WTC11 (cell line): Measurements from ENCODE around the gene CFAP100. TPM values are rescaled to one million over a fixed set of nuclear protein-coding genes. Genes with fewer than 3 reads are reported as not detected.

Source experiments
- ATAC-seq: fragments of 200-7000 bp; cut with Tn5 transposase; 2 replicates; pipeline ENCODE4 v1.10.0; 2021; ENCODE audit warnings: mild to moderate bottlenecking, moderate library complexity
- CTCF ChIA-PET: fragments of 300-600 bp; sonication (Branson Sonifier 250); formaldehyde crosslinking; loops from one replicate; lab custom pipeline; 2021; ENCODE audit warnings: antibody characterized with exemption; lab: Charles Lee
- POLR2A ChIA-PET: fragments of 350-600 bp; sonication (Branson Sonifier 250); formaldehyde crosslinking; loops from one replicate; lab custom pipeline; 2021; ENCODE audit warnings: antibody characterized with exemption; lab: Charles Lee
- DNase-seq: peaks from one replicate; pipeline ENCODE4 v3.0.0; 2021; ENCODE audit warnings: low spot score
- H3K27ac Mint-ChIP-seq: 2 replicates; pipeline ENCODE4 v1.8.0; 2021; ENCODE audit warnings: mixed read lengths
- H3K27me3 Mint-ChIP-seq: 2 replicates; pipeline ENCODE4 v1.8.0; 2021; ENCODE audit warnings: low read depth, mild to moderate bottlenecking, moderate library complexity, mixed read lengths
- H3K36me3 Mint-ChIP-seq: 2 replicates; pipeline ENCODE4 v1.8.0; 2021; ENCODE audit warnings: mixed read lengths
- H3K4me1 Mint-ChIP-seq: 2 replicates; pipeline ENCODE4 v1.8.0; 2022; ENCODE audit warnings: mixed read lengths
- H3K4me3 Mint-ChIP-seq: 2 replicates; pipeline ENCODE4 v1.8.0; 2021; ENCODE audit warnings: mild to moderate bottlenecking, moderate library complexity, mixed read lengths
- H3K9me3 Mint-ChIP-seq: 2 replicates; pipeline ENCODE4 v1.8.0; 2021; ENCODE audit warnings: mixed read lengths
- ELF4 ChIP-seq: sonication (generic); formaldehyde crosslinking; IDR thresholded peaks from 2 replicates; pipeline ENCODE4 v1.8.1; 2022; ENCODE audit warnings: low read depth, mild to moderate bottlenecking, moderate library complexity, missing genetic modification reagents
- EMX1 ChIP-seq: fragments of 250-450 bp; sonication (Bioruptor Pico); IDR thresholded peaks from 2 replicates; pipeline ENCODE4 v1.8.0; 2021; ENCODE audit warnings: mild to moderate bottlenecking
- FOXJ3 ChIP-seq: sonication (generic); formaldehyde crosslinking; IDR thresholded peaks from 2 replicates; pipeline ENCODE4 v1.9.0; 2021; ENCODE audit warnings: missing genetic modification reagents, mild to moderate bottlenecking, borderline replicate concordance
- GABPB1 ChIP-seq: sonication (generic); formaldehyde crosslinking; IDR thresholded peaks from 2 replicates; pipeline ENCODE4 v1.8.1; 2023; ENCODE audit warnings: mild to moderate bottlenecking, missing genetic modification reagents
- GTF2I ChIP-seq: fragments of 250-450 bp; sonication (Bioruptor Pico); conservative IDR thresholded peaks from 2 replicates; pipeline ENCODE4 v1.4.0; 2021; ENCODE audit warnings: mild to moderate bottlenecking
- HMGA2 ChIP-seq: fragments of 250-450 bp; sonication (Bioruptor Pico); IDR thresholded peaks from 2 replicates; pipeline ENCODE4 v1.4.0; 2021; ENCODE audit warnings: mild to moderate bottlenecking, moderate library complexity
- JUN ChIP-seq: sonication (generic); formaldehyde crosslinking; IDR thresholded peaks from 2 replicates; pipeline ENCODE4 v1.8.0; 2023; ENCODE audit warnings: mild to moderate bottlenecking, missing genetic modification reagents
- KAT7 ChIP-seq: sonication (generic); formaldehyde crosslinking; IDR thresholded peaks from 2 replicates; pipeline ENCODE4 v1.8.1; 2023; ENCODE audit warnings: missing genetic modification reagents, mild to moderate bottlenecking, borderline replicate concordance
- MXD4 ChIP-seq: fragments of 250-450 bp; sonication (Bioruptor Pico); IDR thresholded peaks from 2 replicates; pipeline ENCODE4 v1.8.0; 2021; ENCODE audit warnings: mild to moderate bottlenecking, moderate library complexity, borderline replicate concordance
- NFE2L1 ChIP-seq: sonication (generic); formaldehyde crosslinking; IDR thresholded peaks from 2 replicates; pipeline ENCODE4 v1.8.1; 2023; ENCODE audit warnings: missing genetic modification reagents
- RELA ChIP-seq: sonication (generic); formaldehyde crosslinking; IDR thresholded peaks from 2 replicates; pipeline ENCODE4 v1.8.1; 2022; ENCODE audit warnings: missing genetic modification reagents, mild to moderate bottlenecking, borderline replicate concordance
- RORB ChIP-seq: fragments of 250-450 bp; sonication (Bioruptor Pico); IDR thresholded peaks from 2 replicates; pipeline ENCODE4 v1.9.0; 2021; ENCODE audit warnings: mild to moderate bottlenecking
- SMAD3 ChIP-seq: sonication (generic); formaldehyde crosslinking; IDR thresholded peaks from 2 replicates; pipeline ENCODE4 v1.8.0; 2022; ENCODE audit warnings: missing genetic modification reagents, mild to moderate bottlenecking, borderline replicate concordance
- SMAD4 ChIP-seq: sonication (generic); formaldehyde crosslinking; IDR thresholded peaks from 2 replicates; pipeline ENCODE4 v1.8.0; 2022; ENCODE audit warnings: mild to moderate bottlenecking, missing genetic modification reagents
- TEAD1 ChIP-seq: sonication (generic); formaldehyde crosslinking; IDR thresholded peaks from 2 replicates; pipeline ENCODE4 v1.8.0; 2022; ENCODE audit warnings: mild to moderate bottlenecking, missing genetic modification reagents
- USF2 ChIP-seq: sonication (generic); formaldehyde crosslinking; IDR thresholded peaks from 2 replicates; pipeline ENCODE4 v1.8.1; 2023; ENCODE audit warnings: mild to moderate bottlenecking, missing genetic modification reagents, moderate library complexity
- ZNF121 ChIP-seq: sonication (generic); formaldehyde crosslinking; IDR thresholded peaks from 2 replicates; pipeline ENCODE4 v1.8.0; 2023; ENCODE audit warnings: missing genetic modification reagents
- ZNF263 ChIP-seq: sonication (generic); formaldehyde crosslinking; IDR thresholded peaks from 2 replicates; pipeline ENCODE4 v1.8.1; 2022; ENCODE audit warnings: low read depth, mild to moderate bottlenecking, moderate library complexity, missing genetic modification reagents
- ZNF317 ChIP-seq: sonication (generic); formaldehyde crosslinking; IDR thresholded peaks from 2 replicates; pipeline ENCODE4 v1.8.1; 2023; ENCODE audit warnings: low read depth, mild to moderate bottlenecking, moderate library complexity, missing genetic modification reagents, borderline replicate concordance
- ZNF396 ChIP-seq: fragments of 250-450 bp; sonication (Bioruptor Pico); IDR thresholded peaks from 2 replicates; pipeline ENCODE4 v1.8.0; 2021; ENCODE audit warnings: mild to moderate bottlenecking, moderate library complexity, borderline replicate concordance
- ZNF416 ChIP-seq: fragments of 250-450 bp; sonication (Bioruptor Pico); IDR thresholded peaks from 2 replicates; pipeline ENCODE4 v1.9.0; 2021; ENCODE audit warnings: mild to moderate bottlenecking, inconsistent platforms
- ZNF671 ChIP-seq: fragments of 250-450 bp; sonication (Bioruptor Pico); IDR thresholded peaks from 2 replicates; pipeline ENCODE4 v1.8.0; 2021; ENCODE audit warnings: mild to moderate bottlenecking
- ZSCAN18 ChIP-seq: fragments of 250-450 bp; sonication (Bioruptor Pico); IDR thresholded peaks from 2 replicates; pipeline ENCODE4 v2.1.2; 2022; ENCODE audit warnings: mild to moderate bottlenecking, moderate library complexity
- total RNA-seq: library from RNA; stranded (reverse); gene quantifications from 3 replicates; pipeline ENCODE4 v1.2.3, GENCODE V29; 2021
- TF ChIP-seq, protein P1 (sequence below): fragments of 250-450 bp; sonication (Bioruptor Pico); IDR thresholded peaks from 2 replicates; pipeline ENCODE4 v1.9.0; 2021; ENCODE audit warnings: moderate library complexity, mild to moderate bottlenecking, inconsistent platforms, borderline replicate concordance
- TF ChIP-seq, protein P2 (sequence below): sonication (generic); formaldehyde crosslinking; IDR thresholded peaks from 2 replicates; pipeline ENCODE4 v1.8.1; 2022; ENCODE audit warnings: low read depth, missing genetic modification reagents, borderline replicate concordance
- TF ChIP-seq, protein P3 (sequence below): sonication (generic); formaldehyde crosslinking; IDR thresholded peaks from 2 replicates; pipeline ENCODE4 v1.8.1; 2023; ENCODE audit warnings: mild to moderate bottlenecking, missing genetic modification reagents, moderate library complexity
- TF ChIP-seq, protein P4 (sequence below): sonication (generic); formaldehyde crosslinking; IDR thresholded peaks from 2 replicates; pipeline ENCODE4 v1.8.1; 2023; ENCODE audit warnings: mild to moderate bottlenecking, missing genetic modification reagents
- TF ChIP-seq, protein P5 (sequence below): fragments of 250-450 bp; sonication (Bioruptor Pico); IDR thresholded peaks from 2 replicates; pipeline ENCODE4 v1.9.0; 2021; ENCODE audit warnings: mild to moderate bottlenecking
- TF ChIP-seq, protein P6 (sequence below): sonication (generic); formaldehyde crosslinking; IDR thresholded peaks from 2 replicates; pipeline ENCODE4 v1.8.1; 2022; ENCODE audit warnings: missing genetic modification reagents, borderline replicate concordance

Gene CFAP100
- total RNA-seq, 1 experiment from 2014 or later, result not detected

DNA sequence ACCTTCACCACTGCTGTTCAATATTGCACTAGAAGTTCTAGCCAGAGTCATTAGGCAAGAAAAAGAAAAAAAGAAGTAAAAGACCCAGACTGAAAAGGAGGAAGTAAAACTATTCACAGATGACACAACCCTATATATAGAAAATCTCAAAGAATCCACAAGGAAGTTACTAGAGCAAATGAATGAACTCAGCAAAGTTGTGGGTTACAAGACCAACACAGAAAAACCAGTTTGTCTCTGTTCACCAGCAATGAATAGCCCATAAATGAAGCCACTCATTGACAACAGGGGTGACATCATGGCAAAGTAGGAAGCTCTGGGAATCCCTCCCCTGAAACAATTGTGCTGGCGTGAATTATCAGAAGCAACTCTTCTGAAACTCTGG is 4.6 kb downstream of the CFAP100 start (continued):
- TF ChIP-seq ZSCAN18, result no peak
- no peak for TF ChIP-seq KAT7 (CRISPR knock-in tag)

- ATAC-seq, result no peak
- Mint-ChIP-seq H3K36me3 (no peaks in the 10 kb centered on the region), H3K27ac (no peak overlapping the region), H3K9me3 (no peaks in the 10 kb centered on the region), H3K27me3 (peaks cover 19% of the 10 kb centered on the region), H3K4me1 (peaks cover 20% of the 10 kb centered on the region), H3K4me3 (no peak overlapping the region)
- ChIA-PET POLR2A (no interaction called here), CTCF (no interaction called here)
- DNase-seq, result no peak
- no peak for TF ChIP-seq SMAD3 (CRISPR knock-in tag)
- no peak for TF ChIP-seq TEAD1 (CRISPR knock-in tag)
- TF ChIP-seq JUN (CRISPR knock-in tag), result no peak
- TF ChIP-seq, protein P1, sequence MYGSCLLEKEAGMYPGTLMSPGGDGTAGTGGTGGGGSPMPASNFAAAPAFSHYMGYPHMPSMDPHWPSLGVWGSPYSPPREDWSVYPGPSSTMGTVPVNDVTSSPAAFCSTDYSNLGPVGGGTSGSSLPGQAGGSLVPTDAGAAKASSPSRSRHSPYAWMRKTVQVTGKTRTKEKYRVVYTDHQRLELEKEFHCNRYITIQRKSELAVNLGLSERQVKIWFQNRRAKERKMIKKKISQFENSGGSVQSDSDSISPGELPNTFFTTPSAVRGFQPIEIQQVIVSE, result no peak
- no peak for TF ChIP-seq FOXJ3
- no peak for TF ChIP-seq EMX1
- no peak for TF ChIP-seq RELA (CRISPR knock-in tag)
- TF ChIP-seq MXD4, result no peak
- TF ChIP-seq ZNF396 (CRISPR knock-in tag), result no peak
- TF ChIP-seq RORB (CRISPR knock-in tag), result no peak
- TF ChIP-seq, protein P2, sequence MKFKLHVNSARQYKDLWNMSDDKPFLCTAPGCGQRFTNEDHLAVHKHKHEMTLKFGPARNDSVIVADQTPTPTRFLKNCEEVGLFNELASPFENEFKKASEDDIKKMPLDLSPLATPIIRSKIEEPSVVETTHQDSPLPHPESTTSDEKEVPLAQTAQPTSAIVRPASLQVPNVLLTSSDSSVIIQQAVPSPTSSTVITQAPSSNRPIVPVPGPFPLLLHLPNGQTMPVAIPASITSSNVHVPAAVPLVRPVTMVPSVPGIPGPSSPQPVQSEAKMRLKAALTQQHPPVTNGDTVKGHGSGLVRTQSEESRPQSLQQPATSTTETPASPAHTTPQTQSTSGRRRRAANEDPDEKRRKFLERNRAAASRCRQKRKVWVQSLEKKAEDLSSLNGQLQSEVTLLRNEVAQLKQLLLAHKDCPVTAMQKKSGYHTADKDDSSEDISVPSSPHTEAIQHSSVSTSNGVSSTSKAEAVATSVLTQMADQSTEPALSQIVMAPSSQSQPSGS, result no peak
- no peak for TF ChIP-seq ELF4 (CRISPR knock-in tag)
- TF ChIP-seq, protein P3, sequence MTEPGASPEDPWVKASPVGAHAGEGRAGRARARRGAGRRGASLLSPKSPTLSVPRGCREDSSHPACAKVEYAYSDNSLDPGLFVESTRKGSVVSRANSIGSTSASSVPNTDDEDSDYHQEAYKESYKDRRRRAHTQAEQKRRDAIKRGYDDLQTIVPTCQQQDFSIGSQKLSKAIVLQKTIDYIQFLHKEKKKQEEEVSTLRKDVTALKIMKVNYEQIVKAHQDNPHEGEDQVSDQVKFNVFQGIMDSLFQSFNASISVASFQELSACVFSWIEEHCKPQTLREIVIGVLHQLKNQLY (CRISPR knock-in tag), result no peak
- TF ChIP-seq GABPB1 (CRISPR knock-in tag), result no peak
- TF ChIP-seq ZNF263 (CRISPR knock-in tag), result no peak
- no peak for TF ChIP-seq ZNF671 (CRISPR knock-in tag)
- TF ChIP-seq GTF2I (CRISPR knock-in tag), result no peak
- TF ChIP-seq SMAD4 (CRISPR knock-in tag), result no peak
- TF ChIP-seq, protein P4, sequence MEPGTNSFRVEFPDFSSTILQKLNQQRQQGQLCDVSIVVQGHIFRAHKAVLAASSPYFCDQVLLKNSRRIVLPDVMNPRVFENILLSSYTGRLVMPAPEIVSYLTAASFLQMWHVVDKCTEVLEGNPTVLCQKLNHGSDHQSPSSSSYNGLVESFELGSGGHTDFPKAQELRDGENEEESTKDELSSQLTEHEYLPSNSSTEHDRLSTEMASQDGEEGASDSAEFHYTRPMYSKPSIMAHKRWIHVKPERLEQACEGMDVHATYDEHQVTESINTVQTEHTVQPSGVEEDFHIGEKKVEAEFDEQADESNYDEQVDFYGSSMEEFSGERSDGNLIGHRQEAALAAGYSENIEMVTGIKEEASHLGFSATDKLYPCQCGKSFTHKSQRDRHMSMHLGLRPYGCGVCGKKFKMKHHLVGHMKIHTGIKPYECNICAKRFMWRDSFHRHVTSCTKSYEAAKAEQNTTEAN, result no peak
- no peak for TF ChIP-seq NFE2L1 (CRISPR knock-in tag)
- TF ChIP-seq, all 79 proteins: peak for 0
Observed at GRCh38 chr3:126399756-126400155, 5.0 kb downstream of the CFAP100 start.

DNA sequence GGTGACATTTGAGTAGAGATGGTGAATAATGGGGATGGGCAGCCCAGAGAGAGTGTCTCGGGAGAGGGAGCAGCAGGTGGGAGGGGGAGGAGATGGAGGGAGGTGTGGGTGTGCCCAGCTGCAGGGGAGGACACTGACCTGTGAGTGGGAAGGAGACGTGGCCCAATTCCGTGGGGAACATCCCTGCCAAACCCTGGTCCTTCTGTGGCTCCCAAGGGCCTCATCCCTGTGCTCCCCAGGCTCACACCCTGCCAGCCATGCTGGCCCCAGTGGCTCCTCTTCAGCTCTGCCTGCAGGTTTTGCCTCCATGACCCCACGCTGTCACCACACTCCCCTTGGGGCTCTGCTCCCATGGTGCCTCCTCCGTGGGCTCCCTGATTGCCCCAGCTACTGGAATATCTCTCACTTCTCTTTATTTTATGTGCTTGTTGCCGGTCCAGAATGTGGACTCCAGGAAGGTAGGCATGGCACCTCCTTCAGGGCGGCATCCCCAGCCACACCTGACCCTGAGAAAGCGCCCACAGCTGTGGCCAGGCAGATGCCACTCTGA is 7.0 kb downstream of the CFAP100 start:
- Mint-ChIP-seq H3K27me3 (peaks cover 3% of the 10 kb centered on the region; the same call in 1 of the 2 replicates), H3K9me3 (no peaks in the 10 kb centered on the region), H3K36me3 (no peaks in the 10 kb centered on the region), H3K4me3 (no peak overlapping the region), H3K27ac (no peak overlapping the region), H3K4me1 (peaks cover 16% of the 10 kb centered on the region)
- ATAC-seq (no peak), DNase-seq (no peak)
- POLR2A ChIA-PET, result no interaction called here
- CTCF ChIA-PET, result no interaction called here
- TF ChIP-seq USF2 (CRISPR knock-in tag), result no peak
- TF ChIP-seq, protein P5, sequence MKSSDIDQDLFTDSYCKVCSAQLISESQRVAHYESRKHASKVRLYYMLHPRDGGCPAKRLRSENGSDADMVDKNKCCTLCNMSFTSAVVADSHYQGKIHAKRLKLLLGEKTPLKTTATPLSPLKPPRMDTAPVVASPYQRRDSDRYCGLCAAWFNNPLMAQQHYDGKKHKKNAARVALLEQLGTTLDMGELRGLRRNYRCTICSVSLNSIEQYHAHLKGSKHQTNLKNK, result no peak
- no peak for TF ChIP-seq ZNF317 (CRISPR knock-in tag)
- no peak for TF ChIP-seq GTF2I (CRISPR knock-in tag)
- no peak for TF ChIP-seq HMGA2 (CRISPR knock-in tag)
- TF ChIP-seq, protein P6, sequence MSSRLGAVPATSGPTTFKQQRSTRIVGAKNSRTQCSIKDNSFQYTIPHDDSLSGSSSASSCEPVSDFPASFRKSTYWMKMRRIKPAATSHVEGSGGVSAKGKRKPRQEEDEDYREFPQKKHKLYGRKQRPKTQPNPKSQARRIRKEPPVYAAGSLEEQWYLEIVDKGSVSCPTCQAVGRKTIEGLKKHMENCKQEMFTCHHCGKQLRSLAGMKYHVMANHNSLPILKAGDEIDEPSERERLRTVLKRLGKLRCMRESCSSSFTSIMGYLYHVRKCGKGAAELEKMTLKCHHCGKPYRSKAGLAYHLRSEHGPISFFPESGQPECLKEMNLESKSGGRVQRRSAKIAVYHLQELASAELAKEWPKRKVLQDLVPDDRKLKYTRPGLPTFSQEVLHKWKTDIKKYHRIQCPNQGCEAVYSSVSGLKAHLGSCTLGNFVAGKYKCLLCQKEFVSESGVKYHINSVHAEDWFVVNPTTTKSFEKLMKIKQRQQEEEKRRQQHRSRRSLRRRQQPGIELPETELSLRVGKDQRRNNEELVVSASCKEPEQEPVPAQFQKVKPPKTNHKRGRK, result no peak
- no peak for TF ChIP-seq ZNF416 (CRISPR knock-in tag)
- no peak for TF ChIP-seq ZNF121 (CRISPR knock-in tag)
